ENCODE measurements around the gene ACVR1B. TPM values are rescaled to one million over a fixed set of nuclear protein-coding genes. Genes with fewer than 3 reads are reported as not detected.

The ACVR1B gene
- total and polyA plus RNA-seq, 9 of the 15 experiments (the other 6 are each of a cell fraction or from before 2014, with no cell fraction given): 0.97 to 15.1 (median 6.8) TPM

GRCh38 chr12:51911788-51912711 lies 39.4 kb upstream of the ACVR1B start (continued):
- TF ChIP-seq ZNF436 (CRISPR knock-in tag; IDR thresholded peaks at IDR 0.05) (no peak), ZBTB26 (CRISPR knock-in tag; IDR thresholded peaks at IDR 0.05) (no peak), VEZF1 (CRISPR knock-in tag; IDR thresholded peaks at IDR 0.05) (0 out of 2 replicates have a peak, but pooled peaks have one; percentile 24), ETV1 (tag; conservative IDR thresholded peaks at IDR 0.05; ENCODE audit: low read depth) (no peak), CTCF (IDR thresholded peaks at IDR 0.05 in 2 of 3, conservative IDR thresholded peaks at IDR 0.05 in 1 of 3; ENCODE audit: insufficient read depth in 2 of 3, low read depth in 1 of 3, low read length in 3 of 3) (no peak), ZFX (CRISPR knock-in tag; IDR thresholded peaks at IDR 0.05) (peak; percentile 29; the same call in 1 of the 2 replicates), LEF1 (IDR thresholded peaks at IDR 0.05) (peak; percentile 16; the same call in 1 of the 2 replicates), PHF8 (IDR thresholded peaks at IDR 0.05; ENCODE audit: borderline replicate concordance, low read length) (peak; percentile 29; the same call in 1 of the 2 replicates), GABPA (tag; conservative IDR thresholded peaks at IDR 0.05; ENCODE audit: low read depth) (peak; percentile 46), ZNF511 (CRISPR knock-in tag; IDR thresholded peaks at IDR 0.05) (no peak), CREBBP (IDR thresholded peaks at IDR 0.05; ENCODE audit: low read depth, low read length) (no peak), SMAD3 (CRISPR knock-in tag; conservative IDR thresholded peaks at IDR 0.05) (no peak), MTA3 (IDR thresholded peaks at IDR 0.05; ENCODE audit: borderline replicate concordance) (peak; percentile 33; the same call in 1 of the 2 replicates), ZNF507 (tag; conservative IDR thresholded peaks at IDR 0.05) (no peak), SP1 (CRISPR knock-in tag; IDR thresholded peaks at IDR 0.05) (no peak), MTA2 (IDR thresholded peaks at IDR 0.05; ENCODE audit: low read depth) (no peak), POLR2H (tag; IDR thresholded peaks at IDR 0.05; ENCODE audit: low read depth) (no peak), CTBP1 (IDR thresholded peaks at IDR 0.05; ENCODE audit: borderline replicate concordance) (peak; percentile 89), ZNF830 (CRISPR knock-in tag; IDR thresholded peaks at IDR 0.05) (no peak), SOX6 (IDR thresholded peaks at IDR 0.05) (0 out of 2 replicates have a peak, but pooled peaks have one; percentile 24), ARID1B (IDR thresholded peaks at IDR 0.05) (no peak), OTX1 (CRISPR knock-in tag; IDR thresholded peaks at IDR 0.05) (no peak), FOSL1 (tag; conservative IDR thresholded peaks at IDR 0.05) (peak; percentile 25; the same call in 1 of the 2 replicates), ATF7 (IDR thresholded peaks at IDR 0.05) (peak; percentile 27; the same call in 1 of the 2 replicates)
